Upper lobe of right lung (tissue), 1 donor: ENCODE results near the gene TMTC1. TPM values are rescaled to one million over a fixed set of nuclear protein-coding genes. Genes with fewer than 3 reads are reported as not detected.

Experiments
- ATAC-seq: fragments of 200-7000 bp; cut with Tn5 transposase; one replicate; pipeline ENCODE4 v1.9.1; 2020; ENCODE audit warnings: mild to moderate bottlenecking, moderate library complexity
- DNase-seq: peaks from one replicate; pipeline ENCODE4 v3.0.0-alpha.2; 2020
- H3K27ac ChIP-seq: fragments of 200-600 bp; one replicate; pipeline ENCODE4 v1.8.0; 2022
- H3K27me3 ChIP-seq: fragments of 200-600 bp; one replicate; pipeline ENCODE4 v1.8.0; 2022; ENCODE audit warnings: mild to moderate bottlenecking
- H3K36me3 ChIP-seq: fragments of 200-600 bp; one replicate; pipeline ENCODE4 v1.8.0; 2022
- H3K4me1 ChIP-seq: fragments of 200-600 bp; one replicate; pipeline ENCODE4 v1.8.0; 2022
- H3K4me3 ChIP-seq: fragments of 200-600 bp; one replicate; pipeline ENCODE4 v1.8.0; 2022; ENCODE audit warnings: mild to moderate bottlenecking
- H3K9me3 ChIP-seq: fragments of 200-600 bp; one replicate; pipeline ENCODE4 v1.8.0; 2022
- intact Hi-C: fragments of 100-400 bp; cut with DNase I; formaldehyde crosslinking; loops from one replicate; pipeline ENCODE4 v1.11.0; 2022
- total RNA-seq: library from RNA; stranded (reverse); fragmentation: NEBNext Ultra II Directional; extraction: Animal tissue kit (Norgen Biotek cat#: 25700); gene quantifications from one replicate; pipeline ENCODE4 v1.2.1, GENCODE V29; 2021
- TF ChIP-seq, protein P1 (sequence below): fragments of 200-600 bp; IDR thresholded peaks from one replicate; pipeline ENCODE4 v1.8.0; 2022; ENCODE audit warnings: antibody characterized with exemption
- donor health status: DM: no; HTN: yes; CAD: no; lungs with severe emphysema.

Gene TMTC1
- total RNA-seq, 1 donor from 2014 or later: 37.4 TPM

GRCh38 chr12:29672580-29672979 is 111.2 kb downstream of the TMTC1 start:
- intact Hi-C loops: no loop called here
- no peak overlapping the region for H3K4me3 ChIP-seq
- no peak overlapping the region for H3K27ac ChIP-seq
- no peaks in the 10 kb centered on the region for H3K4me1 ChIP-seq
- no peaks in the 10 kb centered on the region for H3K9me3 ChIP-seq
- no peak for ATAC-seq
- TF ChIP-seq, protein P1, sequence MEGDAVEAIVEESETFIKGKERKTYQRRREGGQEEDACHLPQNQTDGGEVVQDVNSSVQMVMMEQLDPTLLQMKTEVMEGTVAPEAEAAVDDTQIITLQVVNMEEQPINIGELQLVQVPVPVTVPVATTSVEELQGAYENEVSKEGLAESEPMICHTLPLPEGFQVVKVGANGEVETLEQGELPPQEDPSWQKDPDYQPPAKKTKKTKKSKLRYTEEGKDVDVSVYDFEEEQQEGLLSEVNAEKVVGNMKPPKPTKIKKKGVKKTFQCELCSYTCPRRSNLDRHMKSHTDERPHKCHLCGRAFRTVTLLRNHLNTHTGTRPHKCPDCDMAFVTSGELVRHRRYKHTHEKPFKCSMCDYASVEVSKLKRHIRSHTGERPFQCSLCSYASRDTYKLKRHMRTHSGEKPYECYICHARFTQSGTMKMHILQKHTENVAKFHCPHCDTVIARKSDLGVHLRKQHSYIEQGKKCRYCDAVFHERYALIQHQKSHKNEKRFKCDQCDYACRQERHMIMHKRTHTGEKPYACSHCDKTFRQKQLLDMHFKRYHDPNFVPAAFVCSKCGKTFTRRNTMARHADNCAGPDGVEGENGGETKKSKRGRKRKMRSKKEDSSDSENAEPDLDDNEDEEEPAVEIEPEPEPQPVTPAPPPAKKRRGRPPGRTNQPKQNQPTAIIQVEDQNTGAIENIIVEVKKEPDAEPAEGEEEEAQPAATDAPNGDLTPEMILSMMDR: no peak
- DNase-seq: no peak
- H3K27me3 ChIP-seq: no peaks in the 10 kb centered on the region
- no peaks in the 10 kb centered on the region for H3K36me3 ChIP-seq

GRCh38 chr12:29671742-29672141 is 112.0 kb downstream of the TMTC1 start:
- no peaks in the 10 kb centered on the region for H3K27me3 ChIP-seq
- H3K9me3 ChIP-seq: no peaks in the 10 kb centered on the region
- H3K4me3 ChIP-seq: no peak overlapping the region
- no peak overlapping the region for H3K27ac ChIP-seq
- intact Hi-C loops: no loop called here
- DNase-seq (no peak), ATAC-seq (no peak)
- TF ChIP-seq, protein P1: no peak
- H3K36me3 ChIP-seq: no peaks in the 10 kb centered on the region
- no peaks in the 10 kb centered on the region for H3K4me1 ChIP-seq

- H3K36me3 ChIP-seq: no peaks in the 10 kb centered on the region
- H3K4me1 ChIP-seq: no peaks in the 10 kb centered on the region
- TF ChIP-seq, protein P1: no peak
- no peak overlapping the region for H3K4me3 ChIP-seq
- no peaks in the 10 kb centered on the region for H3K9me3 ChIP-seq
- intact Hi-C loops: no loop called here
- no peaks in the 10 kb centered on the region for H3K27me3 ChIP-seq
- H3K27ac ChIP-seq: no peak overlapping the region
- ATAC-seq (no peak), DNase-seq (no peak)
These were observed 116.7 kb downstream of the TMTC1 start for GRCh38 chr12:29667011-29667410.

- Histone ChIP-seq H3K4me1 (no peaks in the 10 kb centered on the region), H3K27ac (no peak overlapping the region), H3K27me3 (no peaks in the 10 kb centered on the region), H3K4me3 (no peak overlapping the region), H3K9me3 (no peaks in the 10 kb centered on the region), H3K36me3 (no peaks in the 10 kb centered on the region)
- TF ChIP-seq, protein P1: no peak
- intact Hi-C loops: no loop called here
- ATAC-seq (no peak), DNase-seq (no peak)
These were observed 118.6 kb downstream of the TMTC1 start for GRCh38 chr12:29665107-29665506.

GRCh38 chr12:29662734-29663323 is 120.9 kb downstream of the TMTC1 start:
- ATAC-seq (no peak), DNase-seq (no peak)
- H3K4me1 ChIP-seq: no peaks in the 10 kb centered on the region
- TF ChIP-seq, protein P1: no peak
- intact Hi-C loops: no loop called here
- no peaks in the 10 kb centered on the region for H3K27me3 ChIP-seq
- no peaks in the 10 kb centered on the region for H3K9me3 ChIP-seq
- no peaks in the 10 kb centered on the region for H3K36me3 ChIP-seq
- no peak overlapping the region for H3K27ac ChIP-seq
- no peak overlapping the region for H3K4me3 ChIP-seq

GRCh38 chr12:29660847-29661246 is 122.9 kb downstream of the TMTC1 start:
- Histone ChIP-seq H3K4me1 (no peaks in the 10 kb centered on the region), H3K36me3 (no peaks in the 10 kb centered on the region), H3K9me3 (no peaks in the 10 kb centered on the region), H3K4me3 (no peak overlapping the region), H3K27me3 (no peaks in the 10 kb centered on the region), H3K27ac (no peak overlapping the region)
- TF ChIP-seq, protein P1: no peak
- ATAC-seq (no peak), DNase-seq (no peak)
- intact Hi-C loops: no loop called here
